Posterior vena cava (tissue), 2 donors: ENCODE data around the gene CCT5. TPM values are rescaled to one million over a fixed set of nuclear protein-coding genes. Genes with fewer than 3 reads are reported as not detected.

Experiments used
- DNase-seq: peaks from one replicate; pipeline ENCODE4 v3.0.0-alpha.2; 2020; ENCODE audit warnings: low spot score
- intact Hi-C, 2 donors: fragments of 100-400 bp; cut with DNase I; formaldehyde crosslinking; loops; one replicate each; pipeline versions ENCODE4 v1.14.1 to v1.14.2; 2022 to 2023
- total RNA-seq, 2 donors: library from RNA; stranded (reverse); fragmentation: NEBNext Ultra II Directional; extraction: Animal tissue kit (Norgen Biotek cat#: 25700); gene quantifications; one replicate each; pipeline ENCODE4 v1.2.1, GENCODE V29; 2021
- donor health status: DM: yes; HTN: yes; CAD: no.
- donor health status: DM: yes; HTN: yes; CAD: no.

The CCT5 gene
- total RNA-seq, 2 donors from 2014 or later, result 97.0 to 124 TPM

DNA sequence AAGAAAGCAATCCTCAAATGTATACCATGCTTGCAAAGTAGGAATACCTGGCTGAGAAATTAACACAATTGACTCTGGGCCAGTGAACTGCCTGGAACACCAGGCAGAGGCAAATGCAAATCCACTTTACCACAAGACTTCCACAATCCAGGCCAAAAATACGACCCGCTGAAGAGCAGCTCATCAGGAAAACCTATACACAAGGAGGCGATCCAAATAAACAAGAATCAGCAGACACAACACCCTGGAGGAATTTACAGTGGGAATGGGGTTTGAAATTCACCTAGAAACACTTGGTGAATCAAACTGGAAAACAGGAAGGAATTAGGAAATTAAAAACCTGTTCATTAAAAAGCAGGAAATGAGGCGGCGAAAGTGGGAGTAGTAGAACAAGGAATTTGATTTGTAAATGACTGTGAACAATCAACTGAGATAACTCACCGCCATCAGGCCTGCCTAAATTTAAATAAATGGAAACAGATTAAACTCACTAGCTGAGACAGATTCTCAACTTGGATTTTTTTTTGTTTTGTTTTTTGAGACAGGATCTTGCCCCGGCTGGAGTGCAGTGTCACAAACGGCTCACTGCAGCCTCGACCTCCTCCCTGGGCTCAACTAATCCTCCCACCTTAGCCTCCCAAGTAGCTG is 41.7 kb downstream of the CCT5 start:
- intact Hi-C loops, result no loop called here
- peak; percentile 47 for DNase-seq

GRCh38 chr5:10293907-10294662 is 44.0 kb downstream of the CCT5 start:
- peak; percentile 16 for DNase-seq
- intact Hi-C loops, result no loop called here

GRCh38 chr5:10295619-10296326 is 45.7 kb downstream of the CCT5 start:
- intact Hi-C loops, result loop anchor here in 1 of 2 donors (5.0 kb wide), 1 partner anchor 1203 kb away; no protein-coding TSS in a partner anchor
- peak; percentile 31 for DNase-seq

DNA sequence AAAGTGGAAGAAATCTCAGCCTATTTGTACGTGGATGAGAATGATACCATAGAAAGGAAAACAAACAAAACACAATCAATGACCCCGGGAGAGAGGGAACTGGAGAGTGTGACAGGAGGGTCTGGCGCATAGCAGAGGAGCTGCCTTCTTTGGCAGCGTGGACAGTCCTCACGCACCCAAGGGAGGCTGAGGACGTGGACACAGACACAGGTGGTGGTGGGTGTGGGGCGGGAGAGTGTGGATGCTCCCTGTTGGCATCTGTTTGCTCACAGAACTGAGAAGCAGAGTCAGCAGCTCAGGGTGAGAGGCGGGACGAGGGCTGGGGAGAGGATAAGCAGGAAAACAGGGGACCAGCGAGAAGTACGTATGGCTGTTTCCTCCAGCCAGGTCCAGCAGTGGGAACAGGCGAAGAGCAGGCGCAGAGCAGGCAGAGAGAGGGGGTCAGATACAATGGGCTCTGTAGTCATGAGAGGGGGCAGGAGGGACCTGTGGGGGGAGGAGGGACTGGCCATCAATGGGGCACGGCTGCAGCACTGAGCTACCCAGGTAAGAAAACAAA is 47.6 kb downstream of the CCT5 start:
- intact Hi-C loops, result loop anchor here in 1 of 2 donors (5.0 kb wide), 1 partner anchor 1205 kb away; no protein-coding TSS in a partner anchor
- no peak for DNase-seq

- intact Hi-C loops, result loop anchor here in 1 of 2 donors (5.0 kb wide), 1 partner anchor 1422 kb away; no protein-coding TSS in a partner anchor
- no peak for DNase-seq
These were observed 50.2 kb downstream of the CCT5 start for GRCh38 chr5:10300246-10300645.

DNA sequence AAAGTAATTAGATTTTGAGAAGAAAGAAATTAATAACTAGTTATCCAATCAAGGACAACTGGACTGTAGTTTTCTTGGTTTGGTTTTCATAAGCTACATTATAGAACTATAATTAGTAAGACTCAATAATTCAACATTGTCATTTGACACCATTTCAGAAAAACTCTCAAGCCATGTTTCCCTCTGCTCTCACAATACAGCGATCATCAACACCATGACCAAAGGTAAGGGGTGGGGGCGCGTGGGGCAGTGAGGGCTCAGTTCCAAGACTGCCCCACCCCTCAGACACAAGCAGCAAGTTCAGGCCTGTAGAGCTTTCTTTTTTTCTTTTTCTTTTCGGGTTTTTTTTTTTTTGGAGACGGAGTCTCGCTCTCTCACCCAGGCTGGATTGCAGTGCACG is 51.2 kb downstream of the CCT5 start:
- DNase-seq, result no peak
- intact Hi-C loops, result loop anchor here in 1 of 2 donors (5.0 kb wide), 1 partner anchor 1421 kb away; no protein-coding TSS in a partner anchor

- DNase-seq, result no peak
- intact Hi-C loops, result loop anchor here in 1 of 2 donors (5.0 kb wide), 1 partner anchor 1420 kb away; no protein-coding TSS in a partner anchor
These were observed 51.9 kb downstream of the CCT5 start for GRCh38 chr5:10301842-10302610.

- DNase-seq, result no peak
- intact Hi-C loops, result loop anchor here in 1 of 2 donors (5.0 kb wide), 1 partner anchor 1419 kb away; no protein-coding TSS in a partner anchor
These were observed 53.1 kb downstream of the CCT5 start for GRCh38 chr5:10303201-10303600.

GRCh38 chr5:10303699-10304170 is 53.7 kb downstream of the CCT5 start:
- intact Hi-C loops, result loop anchor here in 1 of 2 donors (5.0 kb wide), 1 partner anchor 1419 kb away; no protein-coding TSS in a partner anchor
- DNase-seq, result no peak

GRCh38 chr5:10304932-10305331 is 54.9 kb downstream of the CCT5 start:
- intact Hi-C loops, result loop anchor here in 1 of 2 donors (5.0 kb wide), 2 partner anchors 558 to 1417 kb away; no protein-coding TSS in a partner anchor
- DNase-seq, result no peak

DNA sequence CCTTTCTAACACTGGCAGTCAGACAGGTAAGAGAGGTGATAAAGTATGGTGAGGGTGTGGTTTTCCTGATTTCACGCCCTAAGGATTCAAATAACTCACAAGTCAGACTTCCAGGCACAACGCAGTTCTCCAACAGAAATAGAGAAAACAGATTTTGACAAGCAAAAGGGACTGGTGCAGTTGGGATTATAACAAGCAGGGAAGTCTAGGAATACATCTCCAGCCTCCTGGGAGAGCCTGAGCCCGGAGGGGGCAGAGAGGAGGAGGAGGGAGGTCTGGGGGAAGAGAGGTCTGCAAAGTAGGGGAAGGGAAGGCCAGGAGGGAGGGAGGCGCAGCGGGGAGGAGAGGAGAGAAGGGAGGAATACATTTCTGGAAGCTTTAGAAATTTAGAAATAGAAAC is 56.0 kb downstream of the CCT5 start:
- no peak for DNase-seq
- intact Hi-C loops, result loop anchor here in 1 of 2 donors (5.0 kb wide), 1 partner anchor 559 kb away; no protein-coding TSS in a partner anchor

- intact Hi-C loops, result loop anchor here in 1 of 2 donors (5.0 kb wide), 1 partner anchor 560 kb away; no protein-coding TSS in a partner anchor
- peak; percentile 13 for DNase-seq
These were observed 56.7 kb downstream of the CCT5 start for GRCh38 chr5:10306806-10307205.

- intact Hi-C loops, result loop anchor here in 1 of 2 donors (5.0 kb wide), 1 partner anchor 560 kb away; no protein-coding TSS in a partner anchor
- DNase-seq, result peak; percentile 86
These were observed 57.4 kb downstream of the CCT5 start, which contains the start of gene CMBL for GRCh38 chr5:10307206-10308148. TSS of gene CMBL (minus strand) at chr5:10307902. CDS start at chr5:10290762, 17,140 bp downstream.

DNA sequence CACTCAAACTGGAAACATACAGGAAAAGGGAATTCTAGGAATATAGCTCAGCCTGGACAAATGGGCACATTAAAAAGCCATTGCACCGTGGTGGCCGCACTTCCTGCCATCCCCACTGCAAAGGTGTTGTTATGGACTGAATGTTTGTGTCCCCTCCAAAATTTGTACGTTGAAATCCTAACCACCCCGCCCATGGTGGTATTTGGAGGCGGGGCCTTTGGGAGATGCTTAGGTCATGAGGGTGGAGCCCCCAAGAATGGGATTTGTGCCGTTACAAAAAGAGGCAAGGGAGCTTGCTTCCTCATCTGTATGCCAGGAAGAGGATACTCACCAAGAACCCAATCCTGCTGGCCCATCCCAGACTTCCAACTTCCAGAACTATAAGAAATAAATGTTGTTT is 58.8 kb downstream of the CCT5 start:
- intact Hi-C loops, result loop anchor here in 1 of 2 donors (5.0 kb wide), 1 partner anchor 562 kb away; no protein-coding TSS in a partner anchor

GRCh38 chr5:10310066-10310779 is 60.1 kb downstream of the CCT5 start:
- no peak for DNase-seq
- intact Hi-C loops, result no loop called here

More for the DNA sequence above, 58.8 kb downstream of the CCT5 start:
- DNase-seq, result peak; percentile 22
